H9 (cell line): ENCODE data around the gene TANGO6. TPM values are rescaled to one million over a fixed set of nuclear protein-coding genes. Genes with fewer than 3 reads are reported as not detected.

ENCODE experiments used
- DNase-seq: peaks from one replicate; pipeline ENCODE4 v3.0.0-alpha.2; 2017
- H2AFZ ChIP-seq: one replicate; pipeline ENCODE4 v1.6.1; 2013; ENCODE audit warnings: mild to moderate bottlenecking, low read length, control low read depth, moderate library complexity
- H2AK5ac ChIP-seq: 2 replicates; pipeline ENCODE4 v1.6.1; 2013; ENCODE audit warnings: low read length, control low read depth, mixed read lengths; ENCODE audit not compliant: insufficient read length
- H2BK120ac ChIP-seq: one replicate; pipeline ENCODE4 v1.6.1; 2013; ENCODE audit warnings: low read depth, mild to moderate bottlenecking, low read length, control low read depth, inconsistent platforms; ENCODE audit not compliant: poor library complexity, severe bottlenecking
- H2BK12ac ChIP-seq: 2 replicates; pipeline ENCODE4 v1.6.1; 2013; ENCODE audit warnings: low read length, control low read depth, mixed read lengths, low read depth; ENCODE audit not compliant: insufficient read length
- H2BK15ac ChIP-seq: 2 replicates; pipeline ENCODE4 v1.6.1; 2013; ENCODE audit warnings: low read depth, low read length, control low read depth
- H2BK20ac ChIP-seq: one replicate; pipeline ENCODE4 v1.6.1; 2013; ENCODE audit warnings: low read depth, mild to moderate bottlenecking, low read length, control low read depth, inconsistent platforms; ENCODE audit not compliant: poor library complexity, severe bottlenecking
- H2BK5ac ChIP-seq: 2 replicates; pipeline ENCODE4 v1.6.1; 2013; ENCODE audit warnings: low read length, control low read depth, mixed read lengths; ENCODE audit not compliant: insufficient read length
- H3K14ac ChIP-seq: 2 replicates; pipeline ENCODE4 v1.6.1; 2013; ENCODE audit warnings: low read length, control low read depth; ENCODE audit not compliant: insufficient read depth
- H3K18ac ChIP-seq: 2 replicates; pipeline ENCODE4 v1.6.1; 2013; ENCODE audit warnings: low read depth, mild to moderate bottlenecking, mixed read lengths, low read length, control low read depth; ENCODE audit not compliant: insufficient read length
- H3K23ac ChIP-seq: 2 replicates; pipeline ENCODE4 v1.6.1; 2013; ENCODE audit warnings: low read length, control low read depth, mixed read lengths, low read depth; ENCODE audit not compliant: insufficient read length
- H3K23me2 ChIP-seq: 2 replicates; pipeline ENCODE4 v1.6.1; 2013; ENCODE audit warnings: low read depth, mild to moderate bottlenecking, mixed read lengths, low read length, control low read depth; ENCODE audit not compliant: insufficient read length, poor library complexity, severe bottlenecking
- H3K27ac ChIP-seq: 2 replicates; pipeline ENCODE4 v1.5.1; 2013; ENCODE audit warnings: low read length, control low read depth, mixed read lengths, low read depth; ENCODE audit not compliant: insufficient read length
- H3K27me3 ChIP-seq: 2 replicates; pipeline ENCODE4 v1.6.1; 2013; ENCODE audit warnings: low read length, control low read depth, inconsistent platforms; ENCODE audit not compliant: insufficient read depth
- H3K4ac ChIP-seq: 2 replicates; pipeline ENCODE4 v1.6.1; 2013; ENCODE audit warnings: low read depth, mild to moderate bottlenecking, control low read depth, inconsistent platforms, low read length, moderate library complexity
- H3K4me1 ChIP-seq: 2 replicates; pipeline ENCODE4 v1.6.1; 2013; ENCODE audit warnings: low read length, control low read depth, inconsistent platforms; ENCODE audit not compliant: insufficient read depth
- H3K4me2 ChIP-seq: 2 replicates; pipeline ENCODE4 v1.6.1; 2013; ENCODE audit warnings: low read length, control low read depth, mixed read lengths; ENCODE audit not compliant: insufficient read length, insufficient read depth
- H3K56ac ChIP-seq: 2 replicates; pipeline ENCODE4 v1.6.1; 2013; ENCODE audit warnings: low read depth, mild to moderate bottlenecking, mixed read lengths, low read length, control low read depth; ENCODE audit not compliant: insufficient read length
- H3K79me1 ChIP-seq: 2 replicates; pipeline ENCODE4 v1.6.1; 2013; ENCODE audit warnings: low read depth, mild to moderate bottlenecking, moderate library complexity, low read length, control low read depth, inconsistent platforms; ENCODE audit not compliant: insufficient read depth, poor library complexity, severe bottlenecking
- H3K79me2 ChIP-seq: 2 replicates; pipeline ENCODE4 v1.6.1; 2013; ENCODE audit warnings: low read length, control low read depth, inconsistent platforms; ENCODE audit not compliant: insufficient read depth
- H3K9ac ChIP-seq: 2 replicates; pipeline ENCODE4 v1.6.1; 2013; ENCODE audit warnings: low read length, control low read depth, mixed read lengths; ENCODE audit not compliant: insufficient read length; ENCODE audit errors: extremely low read depth
- H3K9me3 ChIP-seq: one replicate; pipeline ENCODE4 v1.6.1; 2013; ENCODE audit warnings: low read depth, low read length, inconsistent platforms; ENCODE audit not compliant: control insufficient read depth
- H3T11ph ChIP-seq: one replicate; pipeline ENCODE4 v1.6.1; 2013; ENCODE audit warnings: mild to moderate bottlenecking, low read length, control low read depth, inconsistent platforms
- H4K20me1 ChIP-seq: one replicate; pipeline ENCODE4 v1.6.1; 2013; ENCODE audit not compliant: control insufficient read depth, insufficient read length, insufficient read depth
- H4K5ac ChIP-seq: 2 replicates; pipeline ENCODE4 v1.6.1; 2013; ENCODE audit warnings: low read depth, mild to moderate bottlenecking, mixed read lengths, low read length, control low read depth; ENCODE audit not compliant: insufficient read length
- H4K8ac ChIP-seq: replicated peaks from 2 replicates; pipeline ENCODE4 v1.6.1; 2013; ENCODE audit warnings: low read length, control low read depth, mixed read lengths, low read depth; ENCODE audit not compliant: insufficient read length
- H4K91ac ChIP-seq: 2 replicates; pipeline ENCODE4 v1.6.1; 2013; ENCODE audit warnings: low read depth, mild to moderate bottlenecking, moderate library complexity, mixed read lengths, low read length, control low read depth; ENCODE audit not compliant: insufficient read length
- H3K27ac Mint-ChIP-seq, 3 experiments: 2 replicates in 2 of 3; 3 replicates in 1 of 3; pipeline ENCODE4 v1.8.0; 2020 to 2021; ENCODE audit warnings: mixed read lengths in 3 of 3, mild to moderate bottlenecking in 1 of 3, moderate library complexity in 1 of 3
- H3K27me3 Mint-ChIP-seq: 2 replicates; pipeline ENCODE4 v1.8.0; 2021; ENCODE audit warnings: low read depth, mild to moderate bottlenecking, moderate library complexity, mixed read lengths
- H3K36me3 Mint-ChIP-seq, 3 experiments: 2 replicates in 2 of 3; 3 replicates in 1 of 3; pipeline ENCODE4 v1.8.0; 2020 to 2021; ENCODE audit warnings: low read depth in 3 of 3, mixed read lengths in 3 of 3; ENCODE audit not compliant: insufficient read depth in 1 of 3
- H3K4me1 Mint-ChIP-seq, 2 experiments: 2 replicates each; pipeline ENCODE4 v1.8.0; 2020; ENCODE audit warnings: mixed read lengths in 2 of 2
- H3K4me3 Mint-ChIP-seq, 2 experiments: 2 replicates in 1 of 2; 3 replicates in 1 of 2; pipeline ENCODE4 v1.8.0; 2020 to 2021; ENCODE audit warnings: mild to moderate bottlenecking in 2 of 2, mixed read lengths in 2 of 2, moderate library complexity in 1 of 2
- H3K9me3 Mint-ChIP-seq, 2 experiments: 2 replicates in 1 of 2; 3 replicates in 1 of 2; pipeline ENCODE4 v1.8.0; 2020; ENCODE audit warnings: mild to moderate bottlenecking in 2 of 2, mixed read lengths in 2 of 2, moderate library complexity in 1 of 2
- WGBS: extraction: QIAGEN DNeasy Blood & Tissue Kit; methylation state at CpG from one replicate; pipeline ENCODE4 v1.1.7; 2013; ENCODE audit warnings: missing lambda C conversion rate, low lambda C conversion rate, mixed read lengths; ENCODE audit not compliant: insufficient read length; ENCODE audit errors: extremely low coverage; 5-methylcytosine and 5-hydroxymethylcytosine counted together
- total RNA-seq: library from RNA; stranded (reverse); gene quantifications from 2 replicates; pipeline ENCODE4 v1.2.1, GENCODE V29; 2021
- TF ChIP-seq, protein P1 (sequence below): fragments of 200-600 bp; sonication (generic); conservative IDR thresholded peaks from 3 replicates; pipeline ENCODE4 v1.8.0; 2021; ENCODE audit warnings: antibody characterized with exemption, mild to moderate bottlenecking

The TANGO6 gene
- total RNA-seq, 1 experiment from 2014 or later, result 12.0 TPM

DNA sequence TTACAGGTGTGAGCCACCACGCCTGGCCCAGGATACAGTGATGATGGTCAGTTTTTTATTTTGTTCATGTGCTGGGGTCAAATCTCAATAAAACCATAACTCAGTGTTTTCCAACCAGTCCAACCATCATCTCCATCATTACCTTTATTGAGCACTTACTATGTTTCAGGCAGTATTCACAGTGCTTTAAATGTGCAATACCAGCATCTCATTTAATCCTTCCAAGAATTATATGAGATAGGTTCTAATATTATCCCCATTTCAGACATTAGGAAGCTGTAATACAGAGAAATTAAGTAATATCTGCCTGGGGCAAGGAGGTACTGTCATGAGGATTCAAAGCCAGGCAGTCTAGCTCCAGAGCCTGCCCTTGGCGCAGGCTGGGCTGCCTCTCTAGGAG, 36.9 kb upstream of the TANGO6 start:
- H3K79me2 ChIP-seq, result no peaks in the 10 kb centered on the region
- TF ChIP-seq, protein P1, sequence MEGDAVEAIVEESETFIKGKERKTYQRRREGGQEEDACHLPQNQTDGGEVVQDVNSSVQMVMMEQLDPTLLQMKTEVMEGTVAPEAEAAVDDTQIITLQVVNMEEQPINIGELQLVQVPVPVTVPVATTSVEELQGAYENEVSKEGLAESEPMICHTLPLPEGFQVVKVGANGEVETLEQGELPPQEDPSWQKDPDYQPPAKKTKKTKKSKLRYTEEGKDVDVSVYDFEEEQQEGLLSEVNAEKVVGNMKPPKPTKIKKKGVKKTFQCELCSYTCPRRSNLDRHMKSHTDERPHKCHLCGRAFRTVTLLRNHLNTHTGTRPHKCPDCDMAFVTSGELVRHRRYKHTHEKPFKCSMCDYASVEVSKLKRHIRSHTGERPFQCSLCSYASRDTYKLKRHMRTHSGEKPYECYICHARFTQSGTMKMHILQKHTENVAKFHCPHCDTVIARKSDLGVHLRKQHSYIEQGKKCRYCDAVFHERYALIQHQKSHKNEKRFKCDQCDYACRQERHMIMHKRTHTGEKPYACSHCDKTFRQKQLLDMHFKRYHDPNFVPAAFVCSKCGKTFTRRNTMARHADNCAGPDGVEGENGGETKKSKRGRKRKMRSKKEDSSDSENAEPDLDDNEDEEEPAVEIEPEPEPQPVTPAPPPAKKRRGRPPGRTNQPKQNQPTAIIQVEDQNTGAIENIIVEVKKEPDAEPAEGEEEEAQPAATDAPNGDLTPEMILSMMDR, result no peak
- no peaks in the 10 kb centered on the region for H3K23me2 ChIP-seq
- no peak for DNase-seq
- H3T11ph ChIP-seq, result no peak overlapping the region
- no peak overlapping the region for H3K4ac ChIP-seq
- no peak overlapping the region for H2BK120ac ChIP-seq
- H3K27ac Mint-ChIP-seq, result no peak overlapping the region
- no peak overlapping the region for H3K23ac ChIP-seq
- no peak overlapping the region for H3K27ac ChIP-seq
- WGBS, result no CpG with 5 or more reads among the region's 2 CpGs
- peaks cover 12 to 13% of the 10 kb centered on the region in 2 experiments for H3K4me1 Mint-ChIP-seq
- no peak overlapping the region for H2AFZ ChIP-seq
- H4K20me1 ChIP-seq, result no peaks in the 10 kb centered on the region
- no peak overlapping the region for H3K9ac ChIP-seq
- H3K27me3 ChIP-seq, result no peaks in the 10 kb centered on the region
- H2BK12ac ChIP-seq, result no peak overlapping the region
- no peak overlapping the region for H4K91ac ChIP-seq
- H3K79me1 ChIP-seq, result peaks cover 5% of the 10 kb centered on the region
- no peak overlapping the region for H3K14ac ChIP-seq
- no peak overlapping the region for H2BK5ac ChIP-seq
- no peak overlapping the region for H4K8ac ChIP-seq
- H3K9me3 Mint-ChIP-seq, result no peaks in the 10 kb centered on the region
- H3K4me2 ChIP-seq, result no peak overlapping the region
- no peaks in the 10 kb centered on the region for H3K4me1 ChIP-seq
- no peak overlapping the region for H3K4me3 Mint-ChIP-seq
- H3K27me3 Mint-ChIP-seq, result no peaks in the 10 kb centered on the region
- H3K56ac ChIP-seq, result no peak overlapping the region
- no peak overlapping the region for H2AK5ac ChIP-seq
- H3K9me3 ChIP-seq, result no peaks in the 10 kb centered on the region
- no peak overlapping the region for H2BK20ac ChIP-seq
- no peak overlapping the region for H4K5ac ChIP-seq
- no peak overlapping the region for H2BK15ac ChIP-seq
- H3K18ac ChIP-seq, result no peak overlapping the region
- H3K36me3 Mint-ChIP-seq, result peaks cover 35 to 79% (median 76%) of the 10 kb centered on the region in 3 experiments
